Coronary artery (tissue), 2 donors: Measurements from ENCODE around the gene THSD1.

Experiments
- DNase-seq: peaks from one replicate; pipeline ENCODE4 v3.0.0-alpha.2; 2017; ENCODE audit warnings: low spot score
- H3K27ac ChIP-seq, 2 donors: fragments of 200-600 bp; sonication (generic); one replicate each; pipeline ENCODE4 v1.5.1; 2016 to 2019
- H3K4me3 ChIP-seq: fragments of 200-600 bp; sonication (generic); 2 replicates; pipeline ENCODE4 v1.5.1; 2016; ENCODE audit warnings: mild to moderate bottlenecking, moderate library complexity
- TF ChIP-seq, protein P1 (sequence below): fragments of 200-600 bp; sonication (generic); IDR thresholded peaks from one replicate; pipeline ENCODE4 v1.5.1; 2019; ENCODE audit warnings: antibody characterized with exemption

Gene THSD1

DNA sequence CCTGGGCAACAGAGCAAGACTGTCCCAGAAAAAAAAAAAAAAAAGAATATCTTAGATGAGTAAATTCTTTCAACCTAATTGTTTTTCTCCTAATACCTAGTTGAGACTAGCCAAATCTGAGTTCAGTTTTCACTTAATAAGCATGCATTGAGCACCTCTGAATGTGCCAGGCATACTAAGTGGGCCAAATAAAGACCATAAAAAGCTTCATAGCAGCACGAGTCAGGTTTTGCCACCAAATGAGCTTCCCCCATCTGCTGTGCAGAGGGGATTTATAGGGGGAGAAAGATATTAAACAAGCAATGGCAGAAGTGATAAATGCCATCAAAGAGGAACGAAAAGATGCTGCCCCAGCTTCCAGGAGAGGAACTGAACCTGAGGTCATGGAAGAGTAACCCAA, 11.4 kb downstream of the THSD1 start:
- Histone ChIP-seq H3K27ac (no peak overlapping the region), H3K4me3 (no peak overlapping the region)
- TF ChIP-seq, protein P1, sequence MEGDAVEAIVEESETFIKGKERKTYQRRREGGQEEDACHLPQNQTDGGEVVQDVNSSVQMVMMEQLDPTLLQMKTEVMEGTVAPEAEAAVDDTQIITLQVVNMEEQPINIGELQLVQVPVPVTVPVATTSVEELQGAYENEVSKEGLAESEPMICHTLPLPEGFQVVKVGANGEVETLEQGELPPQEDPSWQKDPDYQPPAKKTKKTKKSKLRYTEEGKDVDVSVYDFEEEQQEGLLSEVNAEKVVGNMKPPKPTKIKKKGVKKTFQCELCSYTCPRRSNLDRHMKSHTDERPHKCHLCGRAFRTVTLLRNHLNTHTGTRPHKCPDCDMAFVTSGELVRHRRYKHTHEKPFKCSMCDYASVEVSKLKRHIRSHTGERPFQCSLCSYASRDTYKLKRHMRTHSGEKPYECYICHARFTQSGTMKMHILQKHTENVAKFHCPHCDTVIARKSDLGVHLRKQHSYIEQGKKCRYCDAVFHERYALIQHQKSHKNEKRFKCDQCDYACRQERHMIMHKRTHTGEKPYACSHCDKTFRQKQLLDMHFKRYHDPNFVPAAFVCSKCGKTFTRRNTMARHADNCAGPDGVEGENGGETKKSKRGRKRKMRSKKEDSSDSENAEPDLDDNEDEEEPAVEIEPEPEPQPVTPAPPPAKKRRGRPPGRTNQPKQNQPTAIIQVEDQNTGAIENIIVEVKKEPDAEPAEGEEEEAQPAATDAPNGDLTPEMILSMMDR, result no peak
- no peak for DNase-seq

DNA sequence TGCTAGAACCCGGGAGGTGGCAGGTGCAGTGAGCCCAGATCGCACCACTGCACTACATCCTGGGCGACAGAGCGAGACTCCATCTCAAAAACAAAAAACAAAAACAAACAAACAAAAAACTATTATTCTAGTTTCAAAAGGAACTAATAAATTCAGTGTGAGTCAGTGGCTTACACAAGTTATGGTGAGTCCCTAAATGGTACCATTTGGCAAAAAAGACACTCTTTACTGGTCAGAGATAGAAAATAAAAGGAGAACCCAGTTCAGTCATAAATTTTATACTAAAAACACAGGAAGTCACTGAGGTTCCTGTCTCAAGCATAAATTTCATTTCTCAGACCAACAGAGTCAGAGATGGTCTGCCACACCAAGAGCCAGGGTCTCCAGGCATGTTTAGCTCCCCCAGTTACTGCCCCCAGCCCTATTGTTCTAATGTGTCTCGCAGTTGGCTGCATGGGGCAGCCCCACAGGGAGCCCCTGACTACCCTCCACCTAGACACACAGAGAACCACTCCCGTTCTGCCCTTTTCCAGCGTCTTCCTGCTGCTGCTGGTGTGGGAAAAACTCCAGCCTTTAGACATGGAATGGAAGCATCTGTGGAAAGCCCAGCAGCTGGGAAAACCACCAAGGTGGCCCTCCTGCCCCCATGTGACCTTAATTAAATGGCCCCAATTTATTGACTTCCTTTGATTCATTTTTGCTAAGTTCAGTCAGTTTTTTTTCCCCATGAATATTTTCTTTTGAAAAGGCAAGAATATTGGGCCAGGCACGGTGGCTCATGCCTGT, 12.2 kb downstream of the THSD1 start:
- TF ChIP-seq, protein P1, result no peak
- no peak for DNase-seq
- no peak overlapping the region for H3K27ac ChIP-seq
- no peak overlapping the region for H3K4me3 ChIP-seq

DNA sequence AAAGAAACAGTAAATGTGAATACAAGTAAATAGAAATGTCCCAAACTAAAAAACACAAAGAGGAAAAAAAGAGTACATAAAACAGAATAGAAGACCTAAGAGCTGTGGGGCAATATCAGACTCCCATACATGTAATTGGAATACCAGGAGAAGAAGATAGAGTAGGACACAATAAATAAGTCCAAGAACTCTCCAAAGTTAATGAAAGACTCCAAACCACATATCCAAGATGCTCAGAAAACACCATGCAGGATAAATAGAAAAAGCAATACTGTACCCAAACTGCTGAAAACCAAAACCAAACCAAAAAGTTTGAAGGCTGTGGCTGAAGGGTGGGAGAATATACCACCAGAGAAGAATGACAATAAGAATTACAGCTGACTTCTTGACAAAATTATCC, 18.3 kb downstream of the THSD1 start:
- Histone ChIP-seq H3K4me3 (no peak overlapping the region), H3K27ac (no peak overlapping the region)
- TF ChIP-seq, protein P1, result no peak
- DNase-seq, result no peak

DNA sequence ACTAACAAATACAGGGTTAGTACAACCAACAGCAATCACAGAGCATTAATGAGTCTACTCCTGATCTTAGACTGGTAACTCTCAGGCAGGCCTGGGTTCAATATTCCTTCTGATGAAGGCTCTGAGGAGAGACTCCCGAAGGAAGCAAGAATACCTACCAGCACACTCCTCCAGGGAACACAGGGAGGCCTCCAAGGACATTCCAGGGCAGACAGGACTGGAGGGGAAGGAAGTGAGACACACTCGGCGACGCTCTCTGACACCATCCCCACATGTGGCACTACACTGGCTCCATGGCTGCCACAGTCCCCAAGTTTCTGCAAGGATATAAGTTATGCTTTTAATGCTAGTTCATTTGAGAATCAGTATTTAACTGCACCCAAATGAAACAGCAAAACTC, 20.1 kb downstream of the THSD1 start:
- H3K27ac ChIP-seq, result no peak overlapping the region
- H3K4me3 ChIP-seq, result no peak overlapping the region
- TF ChIP-seq, protein P1, result no peak
- no peak for DNase-seq

DNA sequence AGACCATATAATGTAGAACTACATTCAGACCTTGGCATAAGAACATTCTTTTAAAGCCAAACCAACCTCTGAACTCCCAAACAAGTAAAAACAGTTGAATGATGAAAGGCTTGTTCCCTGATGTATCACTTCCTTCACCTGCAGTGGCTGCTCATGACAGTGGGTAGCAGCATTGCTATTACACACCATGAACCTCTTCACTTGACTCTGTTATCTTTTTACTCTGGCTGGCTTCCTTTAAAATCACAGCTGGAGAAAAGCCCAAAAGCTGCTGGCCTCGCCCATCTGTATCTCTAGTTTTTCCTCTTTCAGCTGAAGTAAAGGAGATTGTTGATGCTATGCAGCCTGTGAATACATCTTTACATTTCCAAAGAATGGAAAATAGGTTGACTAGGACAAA, 22.6 kb downstream of the THSD1 start:
- DNase-seq, result no peak
- TF ChIP-seq, protein P1, result no peak

DNA sequence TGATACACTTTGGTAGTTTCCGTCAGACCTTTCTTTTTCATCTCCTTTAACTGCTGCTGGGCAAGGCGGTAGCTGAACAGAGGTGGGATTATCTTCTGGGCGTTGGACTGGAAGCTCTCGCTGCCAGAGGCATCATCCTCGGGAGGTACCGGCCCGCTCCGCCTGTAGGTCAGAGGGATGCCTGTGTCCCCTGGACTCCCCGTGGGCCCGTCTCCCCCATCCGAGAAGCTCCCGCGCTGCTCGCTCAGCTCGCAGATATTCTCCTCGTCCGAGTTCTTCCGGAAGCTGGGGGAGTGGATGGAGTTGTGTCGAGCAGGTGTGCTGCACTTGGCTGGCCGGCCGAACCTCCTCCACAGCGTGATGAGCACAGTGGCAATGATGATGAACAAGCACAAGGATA, 27.7 kb downstream of the THSD1 start:
- TF ChIP-seq, protein P1, result no peak
- no peak for DNase-seq
- Histone ChIP-seq H3K27ac (no peak overlapping the region), H3K4me3 (no peak overlapping the region)

More for the DNA sequence above, 22.6 kb downstream of the THSD1 start:
- H3K4me3 ChIP-seq, result no peak overlapping the region
- no peak overlapping the region for H3K27ac ChIP-seq

DNA sequence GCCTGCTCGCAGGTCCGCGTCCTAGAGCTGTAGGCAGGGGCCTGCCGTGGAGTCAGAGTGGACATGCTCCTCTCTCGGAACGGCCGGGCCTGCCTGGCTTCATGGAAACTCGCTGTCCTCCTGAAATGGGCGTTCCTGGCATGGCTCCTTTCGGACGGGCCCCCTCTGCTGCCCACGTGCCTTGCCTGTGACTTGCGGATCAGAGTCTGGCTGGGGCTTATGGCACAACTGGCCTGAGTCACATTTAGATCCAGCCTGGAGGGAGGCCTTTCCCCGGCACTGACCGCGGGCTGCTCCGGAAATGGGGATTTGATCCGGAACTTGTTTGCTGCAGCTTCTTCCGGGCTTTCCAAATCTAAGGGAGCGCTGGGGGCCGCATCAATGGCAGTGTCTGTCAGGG, 28.1 kb downstream of the THSD1 start:
- no peak for DNase-seq
- H3K27ac ChIP-seq, result no peak overlapping the region

More for the DNA sequence above, 28.1 kb downstream of the THSD1 start:
- TF ChIP-seq, protein P1, result no peak
- H3K4me3 ChIP-seq, result no peak overlapping the region
